ENCODE results near the gene CFAP221.

The CFAP221 gene

GRCh38 chr2:119697290-119698020 is 153.2 kb downstream of the CFAP221 start:
- DNase-seq, result no peak

- DNase-seq, result no peak
Measured at GRCh38 chr2:119698246-119698645, 154.0 kb downstream of the CFAP221 start.

- DNase-seq, result peak in 3 of 56 donors; percentile 14 to 35 (median 16)
Measured at GRCh38 chr2:119699016-119699606, 154.9 kb downstream of the CFAP221 start.

GRCh38 chr2:119700866-119701265 is 156.6 kb downstream of the CFAP221 start:
- DNase-seq, result no peak

- DNase-seq, result no peak
Measured at GRCh38 chr2:119701352-119701751, 157.1 kb downstream of the CFAP221 start.

- DNase-seq, result no peak
Measured at GRCh38 chr2:119702203-119702917, 158.1 kb downstream of the CFAP221 start.

- peak in 40 of 56 donors; percentile 12 to 79 (median 40) for DNase-seq
Measured at GRCh38 chr2:119702918-119703401, 158.7 kb downstream of the CFAP221 start.

GRCh38 chr2:119703526-119703925 is 159.3 kb downstream of the CFAP221 start:
- no peak for DNase-seq

- no peak for DNase-seq
Measured at GRCh38 chr2:119704670-119705120, 160.4 kb downstream of the CFAP221 start.

GRCh38 chr2:119706221-119706620 is 162.0 kb downstream of the CFAP221 start:
- no peak for DNase-seq

All from nucleus accumbens (tissue), 56 donors.